GM18526 (cell line): Measurements from ENCODE around the gene GPC5.

Experiments
- POLR2A ChIP-seq: IDR thresholded peaks from 3 replicates; pipeline ENCODE4 v1.6.1; 2011; ENCODE audit not compliant: insufficient read length; ENCODE audit errors: extremely low read depth

Gene GPC5

DNA sequence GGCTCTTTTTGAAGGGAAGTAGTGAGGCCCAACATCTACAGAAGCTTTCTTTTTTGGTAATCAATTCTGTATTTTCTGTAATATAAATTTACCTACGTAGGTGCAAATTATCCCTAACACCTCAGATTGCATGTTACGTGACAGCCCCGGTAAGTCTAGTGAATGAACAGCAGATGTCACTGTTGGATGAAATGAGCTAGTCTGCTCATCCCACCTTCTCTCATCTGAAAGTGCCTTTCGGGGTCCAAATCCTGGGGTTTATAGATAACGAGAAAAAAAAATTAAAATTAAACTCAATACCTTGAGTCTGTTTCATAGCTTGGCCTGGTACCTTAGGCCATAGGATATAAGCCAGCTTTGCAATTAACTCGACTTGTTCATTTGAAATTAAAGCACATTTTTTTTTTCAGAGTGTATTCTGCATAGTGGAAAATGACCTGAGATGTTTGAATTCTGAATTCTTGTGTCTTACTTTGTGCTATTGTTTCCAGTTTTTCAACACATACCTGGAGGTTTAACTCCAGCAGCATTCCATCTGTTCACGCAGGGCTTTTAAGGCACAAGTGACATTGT lies 548.2 kb downstream of the GPC5 start:
- no peak for TF ChIP-seq POLR2A

DNA sequence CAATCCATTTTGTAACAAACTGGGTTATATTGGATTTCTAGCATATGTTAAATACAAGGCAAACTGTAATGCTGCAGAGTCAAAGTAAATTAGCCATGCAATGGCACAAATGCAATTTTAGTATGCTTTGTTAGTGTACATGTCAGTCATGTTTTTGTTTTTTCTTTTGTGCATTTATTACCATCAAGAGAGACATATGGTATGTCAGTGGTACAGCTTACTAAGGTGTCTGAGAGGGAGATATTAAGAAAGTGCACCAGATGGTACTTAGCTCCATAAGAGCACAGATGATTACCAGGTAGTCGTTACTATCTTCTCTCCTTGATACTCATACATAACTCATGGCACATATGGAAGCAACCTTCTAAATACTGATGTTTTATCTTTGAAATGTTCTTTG lies 550.3 kb downstream of the GPC5 start:
- no peak for TF ChIP-seq POLR2A

DNA sequence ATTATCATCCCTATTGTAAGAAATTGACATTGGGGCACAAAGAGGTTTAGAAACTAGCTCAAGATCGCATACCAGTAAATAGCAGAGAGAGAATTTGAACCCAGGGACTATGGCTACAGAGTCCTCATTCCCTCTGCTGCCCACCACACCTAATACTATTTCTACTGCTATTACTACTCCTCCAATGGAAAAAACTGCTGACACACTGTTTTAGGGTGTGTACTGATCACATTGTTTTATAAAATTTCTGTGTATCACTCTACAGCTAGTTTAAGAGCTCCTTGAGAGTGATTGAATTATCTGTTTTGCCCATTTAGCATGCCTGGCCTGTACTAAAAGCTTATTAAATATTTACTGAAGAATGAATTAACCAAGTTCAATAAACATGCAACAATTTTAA lies 552.4 kb downstream of the GPC5 start:
- TF ChIP-seq POLR2A: no peak

DNA sequence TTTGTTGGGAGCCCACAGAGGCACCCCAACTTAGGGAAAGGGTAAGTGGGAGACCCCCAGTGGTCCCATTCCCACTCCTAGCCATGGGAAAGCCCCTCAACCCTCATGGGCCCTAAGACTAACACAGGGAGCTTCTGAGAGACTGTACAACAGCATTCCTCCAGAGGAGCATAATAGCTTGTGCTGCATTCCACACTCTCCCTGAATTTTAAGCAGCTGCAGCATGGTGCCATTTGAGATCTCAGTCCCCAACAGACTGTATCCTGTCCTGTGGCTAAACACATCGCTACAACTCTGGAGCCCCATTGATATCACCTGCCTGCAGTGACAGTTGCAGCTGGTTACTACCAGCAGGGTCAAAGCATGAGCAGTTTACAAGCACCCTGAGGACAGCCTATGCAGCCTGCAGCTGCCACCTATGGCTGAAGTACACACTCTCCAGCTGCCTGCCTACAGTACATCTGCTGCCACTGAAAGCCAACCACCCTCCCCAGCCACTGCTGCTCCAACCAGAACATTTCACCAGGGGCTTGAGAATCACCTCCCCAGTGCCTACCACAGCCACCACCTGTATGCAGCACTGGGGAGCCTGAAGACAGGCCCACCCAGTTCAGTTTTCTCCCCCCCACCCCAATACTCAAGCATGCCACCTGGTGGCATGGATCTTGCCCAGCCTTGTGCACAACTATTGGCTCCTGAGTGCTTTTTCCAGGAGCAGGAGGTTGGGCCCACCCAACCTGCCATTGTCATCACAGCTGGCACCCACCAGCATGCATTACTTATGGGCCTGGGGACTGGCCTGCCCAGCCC lies 557.3 kb downstream of the GPC5 start:
- no peak for TF ChIP-seq POLR2A

- TF ChIP-seq POLR2A: no peak
Observed at GRCh38 chr13:91960947-91961346, 562.5 kb downstream of the GPC5 start.

- no peak for TF ChIP-seq POLR2A
Observed at GRCh38 chr13:91962946-91963345, 564.5 kb downstream of the GPC5 start.

DNA sequence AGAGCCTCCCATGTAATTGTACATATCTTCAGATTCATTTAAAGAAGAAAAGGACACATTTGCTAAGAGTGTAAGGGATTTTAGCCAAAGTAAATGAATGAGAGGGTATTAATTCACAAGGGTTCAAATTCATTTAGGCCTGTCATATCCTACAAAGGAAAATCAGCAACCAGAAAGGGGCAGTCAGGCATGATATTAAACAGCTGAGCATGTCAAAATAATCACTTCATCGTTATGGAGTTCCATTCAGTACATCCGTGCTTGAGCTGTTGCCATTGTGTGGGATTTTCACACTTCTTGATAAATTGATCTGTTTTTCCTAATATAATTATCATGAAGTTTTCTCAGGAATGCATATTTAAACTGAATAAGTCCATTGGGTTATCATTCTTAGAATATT lies 567.1 kb downstream of the GPC5 start:
- TF ChIP-seq POLR2A: no peak

GRCh38 chr13:91978571-91978970 lies 580.1 kb downstream of the GPC5 start:
- no peak for TF ChIP-seq POLR2A

- no peak for TF ChIP-seq POLR2A
Observed at GRCh38 chr13:91986761-91987483, 588.5 kb downstream of the GPC5 start.

- no peak for TF ChIP-seq POLR2A
Observed at GRCh38 chr13:91988331-91988730, 589.9 kb downstream of the GPC5 start.

- TF ChIP-seq POLR2A: no peak
Observed at GRCh38 chr13:92012787-92013186, 614.4 kb downstream of the GPC5 start.

GRCh38 chr13:92017737-92018136 lies 619.3 kb downstream of the GPC5 start:
- no peak for TF ChIP-seq POLR2A

- no peak for TF ChIP-seq POLR2A
Observed at GRCh38 chr13:92028695-92029094, 630.3 kb downstream of the GPC5 start.

- TF ChIP-seq POLR2A: no peak
Observed at GRCh38 chr13:92029641-92030040, 631.2 kb downstream of the GPC5 start.

- no peak for TF ChIP-seq POLR2A
Observed at GRCh38 chr13:92038905-92039304, 640.5 kb downstream of the GPC5 start.

DNA sequence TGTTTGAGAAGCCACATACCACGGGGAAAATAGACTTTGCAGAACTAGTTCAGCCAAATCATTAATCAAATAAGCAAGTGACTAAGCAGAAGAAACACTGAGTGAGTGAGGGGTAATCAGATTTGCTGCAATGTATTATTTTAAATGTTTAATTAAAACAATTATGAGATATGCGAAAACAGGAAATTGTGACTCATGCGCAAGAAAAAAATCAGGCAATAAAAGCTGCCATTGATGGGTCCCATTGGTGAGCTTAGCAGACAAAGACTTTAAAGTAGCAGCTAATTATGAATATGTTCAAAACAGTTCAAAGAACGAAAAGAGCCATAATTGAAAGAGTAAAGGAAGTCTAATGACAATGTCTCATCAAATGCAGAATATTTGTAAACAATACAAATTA lies 644.1 kb downstream of the GPC5 start:
- TF ChIP-seq POLR2A: no peak
